HG03439 (cell line): Measurements from ENCODE around the gene AHDC1.

Experiments used
- ATAC-seq: cut with Tn5 transposase; IDR thresholded peaks from one replicate; pipeline ENCODE4 v1.9.1; 2021; ENCODE audit warnings: mild to moderate bottlenecking, moderate library complexity; ENCODE audit not compliant: unreplicated experiment

AHDC1 gene

GRCh38 chr1:27536767-27537166 is 67.2 kb downstream of the AHDC1 start:
- no peak for ATAC-seq

GRCh38 chr1:27536010-27536757 is 67.8 kb downstream of the AHDC1 start:
- ATAC-seq: no peak

GRCh38 chr1:27535386-27535785 is 68.6 kb downstream of the AHDC1 start:
- no peak for ATAC-seq

- no peak for ATAC-seq
These were observed 71.8 kb downstream of the AHDC1 start for GRCh38 chr1:27531959-27532685.

- ATAC-seq: no peak
These were observed 73.8 kb downstream of the AHDC1 start for GRCh38 chr1:27530192-27530591.

- ATAC-seq: no peak
These were observed 74.3 kb downstream of the AHDC1 start for GRCh38 chr1:27529704-27530018.

GRCh38 chr1:27528818-27529703 is 74.9 kb downstream of the AHDC1 start:
- no peak for ATAC-seq

- no peak for ATAC-seq
These were observed 75.8 kb downstream of the AHDC1 start for GRCh38 chr1:27527890-27528817.

GRCh38 chr1:27527223-27527889 is 76.6 kb downstream of the AHDC1 start:
- ATAC-seq: no peak

GRCh38 chr1:27526569-27527222 is 77.2 kb downstream of the AHDC1 start:
- no peak for ATAC-seq

- ATAC-seq: peak; percentile 47
These were observed 78.4 kb downstream of the AHDC1 start for GRCh38 chr1:27525296-27526272.

- ATAC-seq: no peak
These were observed 80.5 kb downstream of the AHDC1 start for GRCh38 chr1:27523337-27524020.

- no peak for ATAC-seq
These were observed 81.3 kb downstream of the AHDC1 start for GRCh38 chr1:27522432-27523336.

- no peak for ATAC-seq
These were observed 82.0 kb downstream of the AHDC1 start for GRCh38 chr1:27521861-27522431.

- ATAC-seq: no peak
These were observed 82.6 kb downstream of the AHDC1 start for GRCh38 chr1:27521336-27521831.

GRCh38 chr1:27520651-27521050 is 83.3 kb downstream of the AHDC1 start:
- no peak for ATAC-seq
